ENCODE results near the gene EPHA2. TPM values are rescaled to one million over a fixed set of nuclear protein-coding genes. Genes with fewer than 3 reads are reported as not detected.

EPHA2 gene
- 33.5 and 103 TPM in 2 replicates for total RNA-seq

DNA sequence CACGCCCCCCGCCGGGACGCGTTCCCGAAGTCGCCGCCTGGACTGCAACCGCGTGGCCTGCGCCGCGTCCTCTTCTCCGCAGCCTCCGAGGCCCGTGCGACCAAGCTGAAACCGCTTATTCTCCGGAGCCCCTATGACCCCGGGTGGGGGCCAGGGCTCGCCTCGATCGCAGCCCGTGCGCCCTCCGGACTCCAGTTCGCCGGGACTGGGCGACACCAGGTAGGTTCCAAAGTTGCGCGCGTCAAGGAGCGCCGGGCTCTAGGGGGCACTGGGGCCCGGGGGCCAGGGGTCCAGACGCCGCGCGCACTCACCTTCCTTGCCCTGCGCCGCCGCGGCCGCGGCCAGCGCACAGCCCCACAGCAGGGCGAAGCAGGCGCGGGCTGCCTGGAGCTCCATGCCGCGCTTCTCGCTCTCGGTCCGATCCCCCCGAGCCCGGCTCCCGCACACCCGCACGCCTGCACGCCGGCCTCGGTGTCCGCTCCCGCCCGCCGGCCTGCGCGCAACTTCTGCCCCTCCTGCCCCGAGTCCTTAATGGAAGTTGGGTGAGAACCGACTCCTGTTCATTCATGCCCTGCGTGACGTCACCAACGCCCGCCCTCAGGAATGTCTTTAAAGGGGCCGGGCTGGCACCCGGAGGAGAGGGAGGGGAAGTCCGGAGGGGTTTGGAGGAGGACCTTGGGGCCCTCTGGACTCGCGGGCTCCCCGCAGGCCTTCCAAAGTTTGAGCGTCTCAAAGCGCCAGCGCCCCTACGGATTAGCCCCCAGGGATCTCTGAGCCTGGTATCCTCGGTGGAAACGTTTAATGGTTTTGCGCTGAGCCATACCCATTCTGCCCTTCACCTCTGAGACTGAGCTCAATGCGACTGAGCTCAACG, at the start of gene EPHA2:
EPHA2 (minus strand) TSS at position 533 of the 874 bp plus-strand sequence; CDS start at position 396, 137 bp downstream.

Other genes starting within 250 kb of the EPHA2 start
- 36.9 and 42.8 TPM in 2 replicates for gene ZBTB17, start 180.0 kb downstream of the EPHA2 start, total RNA-seq
- gene SRARP, start 151.8 kb downstream of the EPHA2 start, total RNA-seq: not detected in 2 replicates
- gene HSPB7, start 138.0 kb downstream of the EPHA2 start, total RNA-seq: 3.3 and 10.7 TPM in 2 replicates
- not detected in 2 replicates for gene CLCNKA, start 134.0 kb downstream of the EPHA2 start, total RNA-seq
- gene CLCNKB, start 112.3 kb downstream of the EPHA2 start, total RNA-seq: under 0.01 TPM in 1 of 2 replicates, not detected in the other
- 0.28 TPM in 1 of 2 replicates, not detected in the other for gene FAM131C, start 82.4 kb downstream of the EPHA2 start, total RNA-seq
- gene ARHGEF19, start 56.6 kb upstream of the EPHA2 start, total RNA-seq: 5.4 and 6.2 TPM in 2 replicates
- gene CPLANE2, start 81.1 kb upstream of the EPHA2 start, total RNA-seq: 7.3 and 8.7 TPM in 2 replicates
- 9.4 and 11.6 TPM in 2 replicates for gene FBXO42, start 196.4 kb upstream of the EPHA2 start, total RNA-seq
- gene SZRD1, start 211.2 kb upstream of the EPHA2 start, total RNA-seq: 13.5 and 48.9 TPM in 2 replicates

Measured in regular cardiac myocyte (primary cell).